Measurements from ENCODE around the gene ZXDC.
A peak's percentile ranks its signal among the peaks of the same experiment; 100 is the strongest.

ZXDC gene

DNA sequence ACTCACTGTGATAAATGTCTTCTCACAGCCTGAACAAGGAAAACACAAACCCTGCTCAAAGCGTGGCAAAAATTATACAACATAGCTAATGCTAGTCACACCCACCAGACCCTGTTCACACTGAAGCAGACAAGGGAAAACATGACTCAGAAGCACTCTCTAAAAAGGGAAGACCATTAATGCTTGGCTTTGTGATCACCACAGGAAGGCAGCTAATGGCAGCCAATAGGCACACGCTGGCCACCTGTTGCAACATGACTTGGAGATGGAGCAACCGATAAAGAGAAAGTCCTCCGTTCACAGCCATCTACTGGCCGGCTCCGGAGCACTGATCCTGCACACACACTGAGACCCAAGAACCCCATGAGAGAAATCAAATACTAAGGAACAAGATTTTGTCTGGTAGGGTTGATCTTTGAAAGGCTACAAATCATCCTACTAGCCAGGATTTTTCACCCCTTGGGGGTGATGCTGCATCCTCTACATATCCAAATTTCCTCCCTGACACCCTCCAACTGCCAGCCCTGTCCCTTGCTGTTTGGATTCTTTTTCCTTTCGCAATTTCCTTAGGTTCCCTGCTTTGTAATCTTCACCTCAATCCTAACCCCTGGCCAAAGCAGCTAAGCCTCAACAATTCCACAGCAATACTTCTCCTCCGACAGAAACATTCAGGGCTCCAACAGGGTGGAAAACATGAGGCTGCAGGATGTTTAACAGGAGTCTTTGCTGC is 3.2 kb downstream of the ZXDC start:
- peak; percentile 74 for DNase-seq

DNA sequence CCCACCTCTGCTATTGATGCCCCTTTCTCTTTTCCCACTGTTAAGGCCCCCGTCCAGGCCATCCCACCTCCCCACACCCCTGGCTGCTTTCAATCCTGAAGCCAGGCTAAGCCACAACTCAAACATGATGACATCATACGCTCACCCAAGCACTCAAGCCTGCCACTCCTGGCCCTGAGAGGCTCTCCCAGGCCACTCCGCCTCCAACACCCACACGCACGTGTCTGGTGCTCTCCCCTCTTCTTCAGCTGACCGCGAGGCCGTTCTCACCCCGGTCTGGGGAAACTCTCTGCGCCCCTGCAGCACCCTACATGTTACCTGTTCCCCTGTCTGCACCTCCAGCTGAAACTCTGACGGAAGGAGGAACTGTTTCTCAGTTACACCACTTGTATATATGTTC is 6.2 kb downstream of the ZXDC start:
- DNase-seq: no peak

DNA sequence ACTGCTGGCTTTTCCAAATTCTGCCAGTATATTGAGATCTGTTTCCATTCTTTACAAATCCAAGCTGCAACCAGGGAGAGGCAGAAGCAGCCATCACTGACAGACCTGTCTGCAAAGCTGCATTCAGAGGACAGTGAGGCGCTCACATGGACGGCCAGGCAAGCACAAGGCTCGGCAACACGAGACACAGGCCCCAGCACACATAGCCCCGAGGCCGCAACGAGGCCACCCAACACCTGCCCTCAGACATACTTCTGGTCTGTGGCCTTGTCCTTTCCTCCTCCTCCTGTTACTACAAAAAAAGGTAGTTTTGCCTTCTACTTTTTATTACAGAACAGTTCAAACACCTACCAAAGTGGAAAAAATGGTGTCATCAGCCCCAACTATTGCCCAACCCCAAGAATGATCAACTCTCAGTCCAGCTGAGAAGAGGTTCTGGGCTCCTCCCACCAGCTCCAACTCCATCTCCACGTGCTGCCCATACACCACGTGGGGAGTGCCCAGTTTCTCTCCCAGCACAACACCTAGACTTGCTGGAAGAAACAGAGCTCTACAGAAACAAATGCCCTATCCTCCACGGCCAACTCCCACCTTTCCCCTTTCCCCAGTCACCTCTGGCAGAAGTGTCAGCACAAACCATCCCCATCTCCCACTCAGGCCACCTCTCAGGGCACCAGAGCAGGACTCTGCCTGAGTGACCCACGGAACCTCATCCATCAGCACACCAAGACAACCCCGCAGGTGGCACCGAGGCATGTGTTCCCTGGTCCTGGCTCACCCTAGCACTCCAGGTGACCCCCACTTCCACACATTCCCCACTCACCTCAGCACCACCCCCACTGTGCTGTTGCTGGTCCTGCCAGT is 7.4 kb downstream of the ZXDC start:
- DNase-seq: no peak

DNA sequence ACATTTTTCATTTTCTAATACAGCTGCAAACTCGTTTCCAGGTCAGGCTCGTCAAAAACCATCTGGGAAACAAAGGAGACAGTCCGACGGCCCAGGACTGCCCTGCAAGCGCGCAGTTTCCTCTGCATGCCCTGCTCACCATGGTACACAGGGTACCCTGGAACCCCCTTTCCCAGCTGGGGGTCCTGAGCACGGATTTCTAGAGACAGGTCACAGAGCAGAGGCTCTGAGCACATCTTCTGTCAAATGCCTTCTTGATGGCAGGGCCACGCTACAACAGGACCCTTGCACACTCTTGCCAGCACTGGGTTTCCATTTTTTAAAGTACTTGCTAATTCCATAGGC is 8.1 kb downstream of the ZXDC start:
- no peak for DNase-seq

DNA sequence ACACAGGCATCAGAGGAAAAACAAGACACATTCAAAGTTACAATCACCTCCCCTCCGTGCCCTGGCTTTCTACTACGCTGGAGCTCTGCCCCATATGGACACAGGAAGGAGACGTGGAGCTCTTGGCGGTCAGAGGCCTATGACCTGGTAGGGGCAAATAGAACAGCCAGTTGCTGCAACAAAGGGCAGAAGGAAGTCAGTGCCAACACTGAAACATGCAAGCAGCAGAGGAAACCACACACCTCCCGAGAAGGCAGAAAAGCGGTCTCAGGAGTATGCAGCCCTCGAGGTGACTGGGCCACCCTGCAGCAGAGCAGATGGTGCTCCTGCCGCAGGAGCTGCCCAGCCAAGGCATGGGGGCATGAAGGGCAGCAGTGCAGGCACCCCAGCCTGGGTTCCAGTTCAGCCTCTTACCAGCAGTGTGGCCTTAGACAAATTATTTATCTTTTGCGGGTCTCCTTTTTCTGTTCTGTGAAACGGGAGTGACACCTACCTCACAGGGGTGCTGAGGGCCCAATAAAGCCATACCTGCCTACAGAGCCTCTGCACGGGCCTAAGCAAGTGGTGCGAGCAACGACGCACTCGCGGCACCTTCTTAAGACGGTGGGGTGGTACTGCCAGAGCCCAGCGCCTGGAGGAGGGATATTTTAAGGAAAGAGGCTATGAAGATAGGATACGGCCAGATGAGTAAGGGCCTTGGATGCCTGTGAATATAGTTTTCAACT is 8.6 kb downstream of the ZXDC start:
- no peak for DNase-seq

DNA sequence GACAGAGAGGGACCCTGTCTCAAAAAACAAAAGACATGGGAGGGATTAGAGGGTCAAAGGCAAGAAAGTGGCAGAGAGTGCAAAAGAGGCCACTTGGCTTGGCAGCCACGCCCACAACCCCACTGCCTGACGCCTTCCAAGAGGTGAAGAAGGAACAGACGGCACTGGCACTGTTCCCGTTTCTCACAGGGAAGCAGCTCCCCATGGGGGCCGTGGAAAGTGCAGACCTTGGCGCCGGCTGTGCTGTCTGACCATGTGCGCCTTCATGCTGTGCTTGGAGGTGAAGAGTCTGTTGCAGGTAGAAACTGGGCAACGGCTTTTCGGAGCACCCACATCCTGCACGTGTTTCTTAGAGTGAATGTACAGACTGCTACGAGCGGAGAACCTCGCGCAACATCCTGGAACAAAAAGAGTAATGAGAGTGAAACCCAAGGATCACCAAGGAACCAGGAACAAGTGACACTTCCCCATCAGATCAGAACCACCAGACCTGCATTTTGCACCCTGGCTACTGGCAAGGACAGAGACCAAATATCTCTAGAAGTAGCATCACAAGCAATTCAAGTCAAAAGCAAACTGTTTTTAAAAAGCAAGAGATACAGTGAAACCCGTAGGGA is 9.7 kb downstream of the ZXDC start:
- no peak for DNase-seq

DNA sequence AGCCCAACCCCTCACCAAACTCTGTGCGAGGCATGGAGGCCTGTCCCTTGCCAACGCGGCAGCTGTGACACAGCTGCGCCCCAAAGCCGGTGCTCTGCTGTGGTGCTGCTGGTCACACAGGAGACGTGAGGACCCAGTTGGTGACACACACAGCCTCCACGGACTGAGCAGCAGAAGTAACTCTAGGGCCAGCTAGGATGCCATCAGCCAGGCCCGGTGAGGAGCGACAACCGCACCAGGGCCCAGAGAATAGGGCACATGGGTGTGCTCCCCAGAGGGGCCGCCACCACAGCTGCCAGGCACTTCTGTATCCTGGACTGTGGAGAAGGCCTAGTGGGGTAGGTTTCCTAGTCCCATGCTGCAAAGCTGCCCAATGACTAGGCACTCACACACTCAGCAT is 10.7 kb downstream of the ZXDC start:
- no peak for DNase-seq

DNA sequence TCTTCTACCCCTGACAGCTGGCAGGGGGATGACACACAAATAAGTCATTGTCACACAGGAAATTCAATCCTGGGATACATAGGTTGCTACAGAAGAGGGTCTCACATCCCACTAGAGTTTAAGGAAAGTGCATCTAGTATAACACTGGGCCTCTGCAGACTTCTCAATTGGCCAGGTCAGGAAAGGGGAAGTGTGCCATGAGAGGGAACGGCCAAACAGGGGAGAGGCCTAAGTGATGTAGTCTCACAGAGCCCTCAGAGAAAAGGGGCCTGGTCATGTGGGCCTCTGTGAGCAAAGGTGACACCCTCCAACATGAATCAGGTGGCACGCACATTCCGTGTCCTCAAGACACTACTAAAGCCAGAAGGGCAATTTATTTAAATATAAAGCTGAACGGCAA is 11.2 kb downstream of the ZXDC start:
- no peak for DNase-seq

DNA sequence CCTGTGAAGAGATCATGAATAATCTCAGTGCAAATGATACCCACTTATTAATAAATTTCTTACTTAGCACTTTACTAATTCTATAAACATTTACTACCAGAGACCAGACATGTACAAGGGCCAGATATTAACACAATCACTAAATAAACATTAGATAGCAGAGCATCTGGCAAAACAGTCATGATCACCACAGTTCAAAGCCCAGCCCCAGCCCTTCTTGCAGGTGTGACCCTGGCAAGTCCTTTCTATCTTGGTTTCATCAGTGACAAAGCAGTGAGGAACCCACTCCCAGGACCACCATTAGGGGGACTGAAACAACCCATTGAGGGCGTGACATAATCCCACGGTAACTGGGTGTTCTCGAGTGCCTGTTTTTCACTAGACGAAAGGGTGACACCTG is 11.6 kb downstream of the ZXDC start:
- no peak for DNase-seq

DNA sequence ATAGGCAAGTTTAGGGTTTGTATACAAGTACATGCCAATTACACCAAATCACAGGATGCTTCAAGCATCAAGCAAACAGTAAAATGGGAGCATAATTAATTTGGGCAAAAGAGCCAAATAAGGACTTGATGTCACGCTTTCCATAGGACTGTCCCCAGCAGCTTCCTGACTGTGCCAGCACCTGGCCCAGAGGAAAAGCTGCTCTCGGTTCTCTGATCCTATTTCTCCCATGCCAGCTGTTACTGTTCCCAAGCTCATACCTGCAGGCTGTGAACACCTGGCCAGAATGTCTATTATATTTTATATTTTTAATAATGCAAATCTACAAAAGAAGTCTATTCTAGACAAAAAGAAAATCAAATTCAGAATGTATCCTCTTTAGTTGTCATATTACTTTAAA is 12.2 kb downstream of the ZXDC start:
- no peak for DNase-seq

DNA sequence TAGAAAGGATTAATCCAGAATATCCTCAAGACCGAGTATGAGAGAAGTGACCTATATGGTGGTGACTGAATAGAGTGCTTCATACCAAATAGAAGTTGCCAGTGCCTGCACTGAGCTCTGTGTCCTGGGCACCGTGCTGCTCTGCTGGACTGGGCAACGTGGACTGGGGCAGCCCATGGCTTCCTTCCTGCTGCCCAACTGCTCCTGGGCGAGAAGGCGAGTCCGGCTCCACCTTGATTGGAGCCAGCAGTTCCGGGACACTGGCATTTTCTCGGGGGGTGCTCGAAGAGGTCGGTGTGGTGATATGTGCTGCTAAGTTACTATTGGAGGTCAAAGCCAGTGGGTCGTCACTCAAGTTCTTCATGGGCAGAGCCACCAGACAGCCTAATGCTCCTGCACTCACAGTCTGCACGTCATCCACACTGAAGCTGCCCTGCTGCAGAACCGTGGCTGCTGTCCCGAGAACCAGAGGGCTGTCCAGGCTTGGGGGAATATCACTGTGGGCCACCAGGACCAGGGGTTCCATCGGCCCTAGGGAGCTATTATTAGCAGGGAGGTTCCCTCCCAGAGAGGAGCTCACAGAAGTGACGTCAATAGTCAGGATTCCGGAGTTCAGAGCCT is 14.1 kb downstream of the ZXDC start:
- DNase-seq: no peak

DNA sequence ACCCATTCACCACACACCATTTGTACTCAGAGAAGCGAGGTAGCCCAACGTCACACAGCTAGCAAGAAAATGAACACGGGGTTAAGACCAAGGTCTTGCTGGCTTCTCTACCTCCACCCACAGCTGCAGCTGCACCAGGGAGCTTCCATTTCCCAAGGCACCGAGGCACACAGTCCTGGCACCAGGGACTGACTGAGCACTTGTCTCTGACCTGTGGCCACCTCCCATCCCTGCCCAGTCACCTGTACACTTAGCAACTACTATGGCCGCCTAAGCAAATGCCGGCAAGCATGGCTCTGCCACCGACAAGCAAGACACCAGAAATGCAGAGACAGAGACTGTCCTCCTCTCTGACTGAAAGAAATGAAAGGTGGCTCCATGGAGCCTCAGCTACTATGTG is 15.3 kb downstream of the ZXDC start:
- no peak for DNase-seq

DNA sequence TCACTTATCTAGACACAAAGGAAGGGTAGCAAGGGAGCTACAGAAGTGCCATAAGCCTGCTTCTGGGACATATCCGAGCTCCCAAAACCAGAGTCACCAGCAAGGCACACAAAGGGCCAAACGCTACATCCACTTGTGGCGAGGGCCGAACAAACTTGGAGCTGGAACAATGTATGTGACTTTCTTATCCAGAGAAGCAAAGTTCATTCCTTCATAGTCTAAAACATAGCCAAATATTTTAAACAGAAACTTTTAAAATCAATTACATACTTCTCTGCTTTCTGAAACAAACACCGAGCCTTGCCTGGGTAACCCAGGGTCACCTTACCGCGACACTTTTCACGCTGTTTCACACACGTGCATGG is 15.9 kb downstream of the ZXDC start:
- no peak for DNase-seq

DNA sequence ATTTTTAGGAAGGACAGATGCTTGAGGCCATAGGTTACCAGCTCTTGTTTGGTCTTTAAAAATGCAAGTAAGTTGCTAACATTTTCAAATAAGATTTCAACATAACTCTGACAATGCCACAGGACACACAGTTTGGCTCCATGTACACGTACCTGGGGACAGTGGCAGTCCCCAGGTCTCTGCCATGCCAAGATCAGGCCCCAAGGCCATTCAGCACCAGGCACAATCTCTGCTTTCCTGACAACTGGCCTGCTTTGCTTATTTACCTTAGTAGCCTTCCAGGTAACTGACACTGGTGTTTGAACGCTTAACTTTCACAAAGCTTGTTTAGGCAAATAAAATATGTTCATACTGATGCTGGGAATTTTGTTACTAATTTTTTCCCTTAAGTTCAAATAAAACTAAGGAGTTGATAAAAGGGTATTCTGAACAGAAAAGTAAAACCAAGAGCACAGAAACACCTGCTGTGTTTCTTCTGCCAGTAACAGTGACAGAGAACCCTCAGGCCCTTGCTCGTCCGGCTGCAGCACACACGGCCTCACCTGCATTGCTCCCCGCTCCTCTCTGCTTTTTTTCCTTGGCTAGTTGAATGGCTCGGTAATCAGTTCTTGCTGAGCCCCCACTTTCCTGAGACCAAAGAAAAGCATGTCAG is 16.5 kb downstream of the ZXDC start:
- no peak for DNase-seq

DNA sequence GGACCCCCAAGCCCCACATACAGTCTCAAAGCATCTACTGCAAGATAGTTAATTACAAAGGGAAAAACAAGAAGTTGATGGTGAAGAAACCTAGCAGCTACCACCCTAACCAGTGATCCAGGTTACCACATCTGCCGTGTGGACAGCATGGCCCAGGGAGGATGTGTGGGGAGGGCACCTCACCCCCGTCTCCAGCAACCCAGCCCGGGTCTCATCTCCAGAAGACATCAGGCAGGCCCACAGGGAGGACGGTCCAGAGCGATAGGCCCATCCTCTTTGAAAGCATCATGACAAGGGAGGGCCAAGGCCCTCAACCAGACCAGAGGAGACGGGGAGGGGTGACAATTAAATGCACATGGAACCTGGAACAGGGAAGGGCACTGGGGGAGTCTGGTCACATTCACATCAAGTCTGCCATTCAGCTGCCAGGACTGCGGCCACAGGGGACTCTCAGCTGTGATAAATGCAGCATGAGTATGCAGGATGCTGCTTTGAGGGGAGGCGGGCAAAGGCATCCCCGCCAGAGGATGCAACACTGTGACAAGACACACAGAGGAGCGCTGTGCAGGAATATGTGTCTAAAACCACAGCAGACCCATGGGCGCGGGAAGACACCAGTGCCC is 18.8 kb downstream of the ZXDC start:
- DNase-seq: no peak

DNA sequence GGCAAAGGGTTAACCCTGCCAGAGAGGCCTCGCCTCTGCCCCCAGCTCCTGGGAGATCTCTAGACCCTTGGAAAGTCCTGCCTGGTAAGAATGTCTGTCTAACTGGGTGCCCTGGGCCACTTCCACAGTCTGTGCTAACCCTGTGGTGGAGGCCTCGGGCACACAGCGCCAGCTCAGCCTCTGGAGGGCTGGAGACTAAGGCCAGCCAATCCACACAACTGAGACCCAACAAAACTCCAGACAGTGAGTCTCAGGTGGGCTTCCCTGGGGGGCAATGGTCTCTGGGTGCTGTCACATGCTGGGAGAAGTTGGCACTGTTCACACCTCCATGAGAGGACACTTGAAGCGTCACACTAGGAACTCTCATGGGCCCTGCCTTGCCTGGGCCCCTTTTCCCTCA is 19.5 kb downstream of the ZXDC start:
- DNase-seq: no peak

DNA sequence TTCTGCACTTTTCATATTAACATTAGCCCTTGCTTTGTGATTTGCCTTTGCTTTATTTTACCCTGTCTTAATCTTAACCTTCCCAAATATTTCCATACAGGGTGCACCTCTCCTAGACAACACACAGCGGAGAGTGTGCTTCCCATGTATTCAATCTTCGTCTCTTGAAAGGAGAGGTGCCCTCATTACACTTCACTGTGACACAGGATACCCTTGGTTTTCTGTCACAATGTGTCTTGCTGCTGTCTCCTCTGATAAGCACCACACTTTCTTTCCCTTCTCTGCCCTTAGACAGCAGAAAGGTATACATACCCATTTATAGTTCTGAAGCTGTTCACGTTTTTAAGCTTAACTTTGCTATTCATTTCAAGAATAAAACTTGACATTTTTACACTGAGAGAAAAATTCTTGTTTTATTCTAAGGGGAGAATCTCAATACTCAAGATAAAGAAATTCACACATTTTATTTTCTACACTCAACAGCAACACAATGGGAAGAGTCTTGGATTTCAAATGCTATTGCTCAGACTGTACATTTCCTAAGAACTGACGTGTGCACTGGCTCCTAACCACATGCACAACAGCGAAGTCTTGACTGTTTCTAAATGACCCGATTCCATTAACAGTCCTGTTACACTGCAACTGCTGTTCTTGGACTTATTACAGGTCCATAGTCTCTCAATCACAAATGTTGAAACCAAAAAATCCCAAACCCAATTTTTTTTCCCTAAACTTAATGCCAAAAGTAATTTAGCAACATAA is 21.1 kb downstream of the ZXDC start:
- no peak for DNase-seq

DNA sequence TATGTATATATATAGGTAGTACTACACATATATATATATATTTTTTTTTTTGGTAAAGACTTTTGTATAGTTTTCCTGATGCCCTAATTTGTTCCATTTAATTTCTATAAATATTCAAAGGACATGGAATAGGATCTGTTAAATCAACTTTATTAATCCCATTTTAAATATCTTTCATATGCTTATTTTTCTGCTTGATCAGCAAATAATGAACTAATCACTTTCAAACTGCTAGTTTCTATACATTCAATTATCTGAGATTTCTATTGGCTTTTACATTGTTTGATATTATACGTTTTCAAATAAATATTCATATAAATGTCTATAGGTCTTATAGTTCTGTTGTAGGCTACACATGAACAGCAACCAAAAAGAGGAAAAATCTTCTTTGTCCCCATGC is 21.7 kb downstream of the ZXDC start:
- no peak for DNase-seq

DNA sequence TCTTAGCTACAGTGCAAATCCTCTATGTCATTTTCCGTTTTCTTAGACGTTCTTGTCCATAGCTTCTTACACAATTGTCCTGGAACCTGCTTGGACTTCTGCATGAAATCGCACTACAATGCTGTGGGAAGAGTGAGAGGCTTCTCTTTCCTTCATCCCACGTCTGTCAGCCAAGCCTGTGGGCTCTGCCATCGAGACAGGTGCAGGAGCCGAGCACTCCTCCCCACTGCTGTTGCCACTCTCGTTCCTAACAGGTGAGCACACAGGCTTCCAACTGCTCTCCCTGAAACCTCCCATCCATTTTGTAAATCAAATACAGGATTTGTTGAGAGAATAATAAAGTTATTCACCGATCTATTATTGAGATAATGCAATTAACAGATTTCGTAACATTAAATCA is 23.5 kb downstream of the ZXDC start:
- DNase-seq: no peak

DNA sequence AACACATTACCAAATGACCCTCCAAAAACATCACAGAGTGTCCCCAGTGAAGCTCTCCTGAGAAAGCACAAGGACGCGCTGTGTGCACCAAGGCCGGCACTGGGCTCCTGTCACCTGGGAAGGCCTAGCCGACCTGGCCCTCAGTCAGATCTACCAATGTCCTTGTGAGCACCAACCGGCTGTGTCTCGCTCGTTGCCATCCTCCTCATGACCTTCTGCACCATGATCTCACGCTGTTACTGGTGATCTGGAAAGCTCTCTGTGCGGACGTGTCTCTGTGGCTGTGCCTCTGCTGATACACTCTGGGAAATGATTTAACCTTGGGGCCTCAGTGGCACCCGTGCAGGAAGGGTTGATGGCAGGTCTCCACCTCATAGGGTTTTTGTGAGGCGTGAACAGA is 24.2 kb downstream of the ZXDC start:
- no peak for DNase-seq

DNA sequence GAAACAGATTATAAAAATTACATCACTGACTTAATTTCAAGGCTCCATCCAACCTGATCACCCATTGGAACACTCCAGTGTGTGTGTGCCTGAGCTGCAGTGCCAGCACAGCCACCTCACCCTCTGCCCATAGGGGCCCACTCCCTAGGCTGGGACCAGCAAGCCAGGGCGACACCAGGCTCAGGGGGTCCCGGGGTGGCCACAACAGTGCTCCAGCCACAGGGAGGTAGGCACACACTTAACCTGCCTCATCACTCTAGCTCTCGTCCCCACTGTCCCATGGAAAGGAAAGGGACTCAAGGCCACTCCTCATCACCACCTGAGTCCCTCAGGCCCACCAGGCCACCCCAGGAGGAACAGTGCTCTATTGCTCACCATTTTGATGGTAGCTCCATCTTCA is 24.9 kb downstream of the ZXDC start:
- no peak for DNase-seq

Data from CD4-positive, alpha-beta T cell treated with Interleukin-15 for 1 hour (primary cell).